MM.1S (cell line): ENCODE data around the gene PHTF1.

ENCODE experiments used
- DNase-seq: peaks from one replicate; pipeline ENCODE4 v3.0.0-alpha.2; 2015
- H2AFZ ChIP-seq: fragments of 300-600 bp; sonication (generic); 2 replicates; pipeline ENCODE4 v1.6.0; 2016; ENCODE audit warnings: antibody characterized with exemption, low read length
- H3F3A ChIP-seq: fragments of 300-600 bp; sonication (generic); 2 replicates; pipeline ENCODE4 v1.6.1; 2016; ENCODE audit warnings: mild to moderate bottlenecking, antibody characterized with exemption, low read length, moderate library complexity, mixed read lengths; ENCODE audit not compliant: insufficient read depth
- H3K27ac ChIP-seq: fragments of 300-600 bp; sonication (generic); 2 replicates; pipeline ENCODE4 v1.5.1; 2016; ENCODE audit warnings: mild to moderate bottlenecking, low read length
- H3K27me3 ChIP-seq: fragments of 300-600 bp; sonication (generic); replicated peaks from 2 replicates; pipeline ENCODE4 v1.6.0; 2016; ENCODE audit warnings: low read length; ENCODE audit not compliant: insufficient read depth
- H3K36me3 ChIP-seq: fragments of 300-600 bp; sonication (generic); replicated peaks from 2 replicates; pipeline ENCODE4 v1.6.1; 2016; ENCODE audit warnings: mild to moderate bottlenecking, low read length, mixed read lengths; ENCODE audit not compliant: insufficient read depth
- H3K4me1 ChIP-seq: fragments of 300-600 bp; sonication (generic); 2 replicates; pipeline ENCODE4 v1.6.1; 2016; ENCODE audit warnings: low read length, mixed read lengths
- H3K4me2 ChIP-seq: fragments of 300-600 bp; sonication (generic); 2 replicates; pipeline ENCODE4 v1.6.0; 2016; ENCODE audit warnings: low read depth, low read length
- H3K4me3 ChIP-seq: fragments of 300-600 bp; sonication (generic); 2 replicates; pipeline ENCODE4 v1.5.1; 2016; ENCODE audit warnings: low read length, mixed read lengths
- H3K79me2 ChIP-seq: fragments of 300-600 bp; sonication (generic); 2 replicates; pipeline ENCODE4 v1.6.1; 2016; ENCODE audit warnings: mixed run types, low read length, mixed read lengths
- H3K9ac ChIP-seq: fragments of 300-600 bp; sonication (generic); 2 replicates; pipeline ENCODE4 v1.6.1; 2016; ENCODE audit warnings: low read length, mixed read lengths
- H3K9me2 ChIP-seq: fragments of 300-600 bp; sonication (generic); replicated peaks from 2 replicates; pipeline ENCODE4 v1.6.1; 2016; ENCODE audit warnings: mild to moderate bottlenecking, low read length, mixed read lengths; ENCODE audit not compliant: insufficient read depth
- H3K9me3 ChIP-seq: fragments of 300-600 bp; sonication (generic); replicated peaks from 2 replicates; pipeline ENCODE4 v1.6.1; 2016; ENCODE audit warnings: mild to moderate bottlenecking, low read length, mixed read lengths; ENCODE audit not compliant: insufficient read depth
- H4K20me1 ChIP-seq: fragments of 300-600 bp; sonication (generic); 2 replicates; pipeline ENCODE4 v1.6.1; 2016; ENCODE audit warnings: mild to moderate bottlenecking, low read length, moderate library complexity, mixed read lengths; ENCODE audit not compliant: insufficient read depth
- CTCF ChIP-seq: fragments of 300-600 bp; sonication (generic); IDR thresholded peaks from 2 replicates; pipeline ENCODE4 v1.5.1; 2016; ENCODE audit warnings: antibody characterized with exemption, low read length, mixed read lengths
- EZH2 ChIP-seq: fragments of 300-600 bp; sonication (generic); optimal IDR thresholded peaks from 2 replicates; pipeline ENCODE3; 2017; ENCODE audit warnings: low read depth, mild to moderate bottlenecking, antibody characterized with exemption, low read length, mixed read lengths
- EZH2phosphoT487 ChIP-seq: fragments of 300-600 bp; sonication (generic); IDR thresholded peaks from 2 replicates; pipeline ENCODE4 v1.6.1; 2018; ENCODE audit warnings: antibody characterized with exemption, low read length

Gene PHTF1

DNA sequence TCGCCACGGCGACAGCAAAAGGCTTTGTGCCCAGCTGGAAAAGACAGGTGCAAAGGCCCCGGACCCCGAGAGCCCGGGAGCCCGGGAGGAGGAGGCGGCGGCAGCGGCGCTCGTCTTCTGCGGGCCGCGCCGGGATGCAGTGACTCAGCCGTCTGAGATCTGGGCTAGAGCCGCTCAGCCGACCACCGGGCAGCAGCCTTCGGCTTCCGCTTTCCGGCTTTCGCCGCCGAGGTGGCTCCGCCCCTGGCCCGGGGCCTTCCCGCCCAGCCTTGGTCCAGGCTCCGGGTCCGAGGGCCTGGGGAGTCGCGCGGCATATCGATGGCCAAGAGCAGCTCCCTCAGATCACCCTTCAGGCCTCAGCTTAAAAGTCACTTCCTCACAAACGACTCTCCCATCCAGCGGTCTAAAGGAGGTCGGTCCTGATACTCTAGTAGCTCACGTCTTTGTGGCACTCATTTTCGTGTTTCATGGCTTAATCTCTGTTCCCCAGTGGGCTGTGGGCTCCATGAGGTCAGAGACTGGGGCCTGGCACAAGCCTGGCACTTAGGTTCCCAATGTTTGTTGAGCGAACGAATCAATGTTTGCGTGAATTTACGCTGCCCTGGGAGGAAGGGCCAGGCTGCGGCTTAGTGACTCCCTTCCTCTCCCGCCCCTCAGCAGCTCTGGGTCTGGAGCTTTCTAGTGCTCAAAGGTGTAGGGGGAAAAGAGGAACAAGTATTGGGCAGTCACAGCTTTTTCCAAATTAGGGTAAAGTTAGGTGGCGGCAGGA, at the start of gene PHTF1:
Gene PHTF1 (minus strand): TSS at position 154 of the 769 bp plus-strand sequence. CDS start 783 bp downstream, outside the sequence.
- H3K36me3 ChIP-seq, result no peaks in the 10 kb centered on the region
- H3K27me3 ChIP-seq, result no peaks in the 10 kb centered on the region
- H3K4me2 ChIP-seq, result peak within 1 kb of the TSS; percentile 76; the same call in 1 of the 2 replicates
- no peaks in the 10 kb centered on the region for H3K4me1 ChIP-seq
- peaks cover 28% of the 10 kb centered on the region for H3K79me2 ChIP-seq
- peak; percentile 63 for DNase-seq
- H3K27ac ChIP-seq, result peak within 1 kb of the TSS; percentile 78
- H3K4me3 ChIP-seq, result peak within 1 kb of the TSS; percentile 64
- H3K9ac ChIP-seq, result peak within 1 kb of the TSS; percentile 82
- H2AFZ ChIP-seq, result peak within 1 kb of the TSS; percentile 71
- no peaks in the 10 kb centered on the region for H3K9me2 ChIP-seq
- H3F3A ChIP-seq, result peaks cover 13% of the 10 kb centered on the region; the same call in 1 of the 2 replicates
- no peaks in the 10 kb centered on the region for H3K9me3 ChIP-seq
- TF ChIP-seq CTCF (no peak), EZH2phosphoT487 (no peak), EZH2 (no peak)
- no peaks in the 10 kb centered on the region for H4K20me1 ChIP-seq

DNA sequence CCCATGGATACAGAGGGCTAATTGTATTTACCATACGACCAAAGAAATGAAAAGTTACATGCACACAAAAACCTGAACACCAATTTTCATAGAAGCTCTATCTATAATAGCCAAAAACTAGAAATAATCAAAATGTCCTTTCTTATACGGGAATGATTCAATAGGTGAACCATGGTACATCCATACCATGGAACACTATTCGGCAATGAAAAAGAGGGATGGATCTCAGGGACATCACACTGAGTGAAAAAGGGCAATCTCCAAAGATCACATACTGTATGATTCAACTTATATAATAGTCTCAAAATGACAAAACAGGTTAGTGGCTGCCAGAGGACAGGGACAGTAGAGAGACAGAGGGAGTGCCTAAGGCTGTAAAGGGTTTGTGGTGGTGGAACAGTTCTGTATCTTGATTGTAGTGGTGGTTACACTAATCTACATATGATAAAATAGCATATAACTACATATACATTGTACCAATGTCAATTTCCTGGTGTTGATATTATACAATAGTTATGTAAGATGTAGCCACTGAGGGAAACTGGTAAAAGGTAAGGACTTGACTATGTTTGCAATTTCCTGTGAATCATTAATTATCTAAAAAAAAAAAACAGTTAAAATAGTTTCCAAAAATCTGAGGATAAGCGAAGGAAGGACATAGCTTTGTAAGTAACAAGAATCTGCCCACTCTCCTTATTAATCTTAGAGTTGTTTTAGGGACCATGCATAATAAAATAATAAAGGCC, 49.3 kb upstream of the PHTF1 start:
- no peaks in the 10 kb centered on the region for H4K20me1 ChIP-seq
- no peaks in the 10 kb centered on the region for H3K27me3 ChIP-seq
- peaks cover 80% of the 10 kb centered on the region for H3K79me2 ChIP-seq
- no peaks in the 10 kb centered on the region for H3K9me2 ChIP-seq
- H3K4me2 ChIP-seq, result no peak overlapping the region; the same call in 1 of the 2 replicates
- H3K4me1 ChIP-seq, result no peaks in the 10 kb centered on the region
- no peak overlapping the region for H3K27ac ChIP-seq
- no peaks in the 10 kb centered on the region for H3F3A ChIP-seq
- TF ChIP-seq CTCF, result no peak
- H3K36me3 ChIP-seq, result no peaks in the 10 kb centered on the region
- no peak overlapping the region for H3K4me3 ChIP-seq
- no peak overlapping the region for H3K9ac ChIP-seq
- H2AFZ ChIP-seq, result no peak overlapping the region
- no peaks in the 10 kb centered on the region for H3K9me3 ChIP-seq
- DNase-seq, result no peak

- H3K9ac ChIP-seq, result no peak overlapping the region
- H2AFZ ChIP-seq, result no peak overlapping the region
- H4K20me1 ChIP-seq, result no peaks in the 10 kb centered on the region
- TF ChIP-seq EZH2phosphoT487 (no peak), EZH2 (no peak), CTCF (no peak)
- no peaks in the 10 kb centered on the region for H3K9me2 ChIP-seq
- H3K36me3 ChIP-seq, result no peaks in the 10 kb centered on the region
- H3K27me3 ChIP-seq, result no peaks in the 10 kb centered on the region
- no peak overlapping the region for H3K4me2 ChIP-seq
- H3F3A ChIP-seq, result no peaks in the 10 kb centered on the region
- H3K4me1 ChIP-seq, result no peaks in the 10 kb centered on the region; the same call in 1 of the 2 replicates
- no peak overlapping the region for H3K4me3 ChIP-seq
- no peaks in the 10 kb centered on the region for H3K9me3 ChIP-seq
- peaks cover 98% of the 10 kb centered on the region for H3K79me2 ChIP-seq
- H3K27ac ChIP-seq, result no peak overlapping the region
- no peak for DNase-seq
Observed at GRCh38 chr1:113805639-113806038, 46.4 kb upstream of the PHTF1 start.
